GM21526 (cell line): ENCODE data around the gene KCNA2.

ENCODE experiments used
- ATAC-seq: cut with Tn5 transposase; IDR thresholded peaks from one replicate; pipeline ENCODE4 v1.9.1; 2021; ENCODE audit warnings: moderate library complexity; ENCODE audit not compliant: unreplicated experiment, low FRiP score

Gene KCNA2

GRCh38 chr1:110630839-110631663 lies 24.9 kb upstream of the KCNA2 start:
- peak; percentile 47 for ATAC-seq

DNA sequence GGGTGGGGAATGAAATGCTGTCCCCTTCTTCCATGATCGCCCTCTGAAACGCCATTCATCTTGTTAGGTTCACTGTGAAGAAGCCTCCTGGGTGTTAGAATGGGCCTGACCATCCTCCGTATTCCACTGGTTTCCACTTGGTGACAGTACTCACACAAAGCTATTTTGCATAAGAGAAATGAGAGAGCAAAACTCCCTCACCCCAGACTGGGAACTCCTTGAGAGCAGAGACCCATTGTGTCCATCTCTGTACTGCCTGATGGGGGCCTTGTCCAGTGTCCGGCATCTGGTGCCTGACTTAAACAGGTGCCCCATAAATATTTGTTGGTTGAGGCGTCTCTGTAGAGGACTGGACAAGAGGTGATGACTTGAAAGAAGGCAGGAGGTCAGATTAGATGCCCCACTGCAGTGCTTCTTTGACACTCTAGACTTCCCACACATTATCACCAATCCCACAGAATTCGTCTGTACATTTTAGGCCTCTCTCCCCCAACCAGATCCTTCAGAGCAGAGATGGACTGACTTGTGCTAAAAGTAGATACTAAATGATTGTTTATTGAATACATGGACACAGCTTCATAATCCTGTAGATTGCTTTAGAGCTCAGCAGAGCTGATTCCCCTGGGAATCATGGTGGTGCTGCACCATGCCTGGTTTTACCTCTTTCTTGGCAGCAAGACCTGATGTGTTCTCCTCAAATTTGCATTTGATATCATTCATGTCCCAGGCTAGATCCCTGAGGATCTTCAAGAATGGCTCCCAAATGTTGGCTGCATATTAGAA lies 22.4 kb upstream of the KCNA2 start:
- ATAC-seq = no peak

GRCh38 chr1:110627764-110628163 lies 21.6 kb upstream of the KCNA2 start:
- no peak for ATAC-seq

DNA sequence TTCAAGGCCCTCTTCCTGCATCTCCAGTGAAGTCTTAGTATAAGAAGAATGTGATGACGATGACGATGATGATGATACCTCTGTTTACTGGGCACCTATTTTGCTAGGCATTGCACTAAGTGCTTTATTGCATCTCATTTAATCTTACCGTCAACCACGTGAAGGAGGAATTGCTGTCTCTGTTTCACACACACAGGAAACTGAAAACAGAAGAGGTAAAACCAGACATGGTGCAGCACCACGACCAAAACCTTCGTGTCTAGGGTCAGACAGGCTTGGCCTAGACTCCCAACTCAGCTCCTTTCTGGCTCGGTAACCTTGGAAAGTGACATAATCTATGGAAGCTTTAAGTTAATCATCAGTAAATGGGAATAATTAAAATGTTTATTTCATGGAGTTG lies 20.7 kb upstream of the KCNA2 start:
- no peak for ATAC-seq

- ATAC-seq = no peak
These were observed 14.5 kb upstream of the KCNA2 start for GRCh38 chr1:110620686-110621085.

- ATAC-seq = no peak
These were observed 14.1 kb upstream of the KCNA2 start for GRCh38 chr1:110620250-110620615.

GRCh38 chr1:110619412-110620249 lies 13.5 kb upstream of the KCNA2 start:
- peak; percentile 80 for ATAC-seq

DNA sequence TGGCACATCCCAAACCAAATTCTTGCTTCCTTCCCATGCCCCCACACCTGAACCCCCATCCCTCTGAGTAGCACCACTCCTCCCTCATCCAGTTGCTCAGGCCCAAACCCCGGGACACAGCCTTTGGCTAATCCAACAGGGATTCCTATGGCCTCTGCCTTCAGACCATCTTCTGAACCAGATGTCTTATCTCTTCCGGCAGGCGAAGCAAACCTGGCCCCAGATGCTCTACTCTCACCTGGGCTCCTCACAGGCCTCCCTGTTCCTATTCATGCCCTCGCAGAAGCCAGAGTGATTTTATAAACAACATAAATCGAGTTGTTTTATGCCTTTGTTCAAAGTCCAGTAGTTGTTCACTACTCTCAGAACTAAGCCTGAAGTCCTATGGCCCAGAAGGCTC lies 12.5 kb upstream of the KCNA2 start:
- no peak for ATAC-seq

GRCh38 chr1:110617589-110617988 lies 11.4 kb upstream of the KCNA2 start:
- no peak for ATAC-seq

GRCh38 chr1:110617116-110617515 lies 11.0 kb upstream of the KCNA2 start:
- ATAC-seq = no peak

DNA sequence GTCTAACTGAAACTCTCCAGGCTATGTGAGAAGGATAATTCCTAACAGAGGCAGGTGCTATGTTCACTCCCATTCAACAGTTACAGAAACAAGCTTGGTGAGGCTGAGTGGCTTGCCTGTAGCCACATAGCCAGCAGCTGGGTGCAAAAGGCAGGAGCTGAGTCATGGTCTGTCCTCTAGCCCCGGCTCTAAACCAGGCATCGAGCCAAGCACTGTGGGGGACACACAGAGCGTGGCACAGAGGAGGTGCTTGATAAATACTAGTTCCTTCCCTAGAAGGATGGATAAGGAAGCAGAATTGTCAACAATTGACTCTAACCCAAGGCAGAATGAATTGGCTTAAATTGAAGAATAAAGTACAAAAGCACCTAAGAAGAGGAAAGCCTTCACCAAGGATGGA lies 10.4 kb upstream of the KCNA2 start:
- no peak for ATAC-seq

DNA sequence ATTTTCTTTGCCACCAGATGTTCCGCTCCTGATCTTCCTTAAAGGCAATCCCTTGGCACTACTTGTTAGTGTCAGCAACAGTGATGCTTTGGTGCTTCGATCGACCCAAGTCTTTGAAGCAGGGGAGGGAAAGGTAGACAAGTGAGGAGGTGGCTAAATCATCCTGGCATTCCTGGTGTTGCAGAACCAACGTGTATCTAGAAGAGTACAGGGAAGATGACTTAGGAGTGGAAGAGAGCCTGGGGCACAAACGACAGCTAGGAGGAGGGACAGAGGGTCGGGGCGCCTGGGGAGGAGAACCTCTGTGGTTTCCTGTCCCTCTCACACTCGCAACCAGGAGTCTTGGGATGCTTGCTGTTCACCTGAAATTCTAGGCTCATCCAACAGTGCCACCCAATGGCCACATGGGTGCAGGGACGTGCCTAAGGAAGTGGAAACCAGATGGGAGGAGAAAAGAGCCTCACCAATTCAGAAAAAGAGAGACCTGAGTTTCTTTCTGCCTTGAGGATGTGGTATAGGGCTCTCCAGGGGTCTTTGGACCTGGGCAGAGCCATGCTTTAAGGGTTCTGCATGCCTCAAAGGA lies 9.5 kb upstream of the KCNA2 start:
- no peak for ATAC-seq

- no peak for ATAC-seq
These were observed 6.0 kb upstream of the KCNA2 start for GRCh38 chr1:110612060-110612745.

GRCh38 chr1:110610696-110611286 lies 4.6 kb upstream of the KCNA2 start:
- ATAC-seq = no peak

DNA sequence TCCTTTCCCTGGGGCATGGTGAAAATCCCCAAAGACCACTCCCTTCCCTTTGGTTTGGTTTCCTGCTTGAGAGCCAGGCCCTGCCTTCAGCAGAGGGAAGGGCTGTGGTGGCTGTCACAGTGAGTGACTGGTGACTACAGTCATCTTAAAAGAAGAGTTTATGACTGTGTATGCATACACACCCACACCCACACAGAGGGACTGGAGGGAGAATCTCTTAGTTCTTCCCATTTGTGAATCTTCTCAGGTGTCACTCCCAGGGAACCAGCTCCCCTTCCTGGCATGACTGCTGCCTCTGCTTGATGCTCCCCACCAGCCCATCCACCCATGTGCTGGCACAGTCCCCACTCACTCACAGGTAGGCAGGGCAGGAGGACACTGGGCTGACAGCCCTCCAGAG lies 3.9 kb upstream of the KCNA2 start:
- no peak for ATAC-seq

DNA sequence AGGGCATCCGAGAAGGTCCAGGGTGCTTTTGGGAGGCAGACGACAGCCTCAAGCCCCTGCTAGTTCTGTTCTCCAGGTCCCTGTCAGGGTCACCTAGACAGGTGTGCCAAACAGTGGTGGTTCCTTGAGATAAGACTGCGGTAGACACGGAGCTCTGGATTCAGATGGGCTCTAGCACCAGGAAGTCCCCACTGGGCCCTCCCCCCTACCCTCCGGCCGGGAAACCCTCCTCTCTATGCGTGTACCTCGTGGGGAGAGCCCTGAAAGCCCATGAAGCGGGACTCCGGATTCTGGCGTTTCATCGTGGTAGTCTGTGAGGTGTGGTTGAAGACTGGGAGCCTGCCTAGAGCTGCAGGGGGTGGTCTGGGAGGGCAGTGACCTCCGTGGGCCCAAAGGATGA lies 2.1 kb upstream of the KCNA2 start:
- ATAC-seq = no peak

GRCh38 chr1:110607536-110608230 lies 1.5 kb upstream of the KCNA2 start:
- ATAC-seq = no peak

GRCh38 chr1:110606657-110607535 lies 738 bp upstream of the KCNA2 start:
- ATAC-seq = no peak
